GM10266 (cell line): ENCODE data around the gene SLC2A4RG.

Experiments used
- DNase-seq: peaks from one replicate; pipeline ENCODE4 v3.0.0; 2012; ENCODE audit errors: extremely low spot score
- TF ChIP-seq, protein P1 (sequence below): IDR thresholded peaks from 2 replicates; pipeline ENCODE4 v1.5.1; 2012; ENCODE audit warnings: mild to moderate bottlenecking, low read depth; ENCODE audit not compliant: control insufficient read depth, insufficient read depth; ENCODE audit errors: missing control alignments

SLC2A4RG gene

DNA sequence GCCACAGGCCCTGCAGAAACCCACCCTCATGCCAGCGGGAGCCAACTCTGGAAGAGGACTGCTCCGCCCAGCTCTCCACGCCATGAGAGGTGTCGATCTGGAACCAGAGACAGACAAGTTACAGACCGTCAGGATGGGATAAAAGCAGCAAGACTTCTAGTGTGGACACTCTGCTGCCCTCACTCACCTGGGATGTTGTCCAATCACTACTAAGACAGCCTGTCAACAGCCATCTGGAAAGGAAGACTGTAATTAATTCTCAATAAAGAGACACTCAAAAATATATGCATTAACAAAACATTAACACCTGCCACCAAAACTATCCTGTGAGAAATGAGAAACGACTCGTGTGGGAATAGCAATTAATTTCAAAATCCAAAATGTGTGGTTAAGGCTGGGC lies 28.3 kb downstream of the SLC2A4RG start:
- TF ChIP-seq, protein P1, sequence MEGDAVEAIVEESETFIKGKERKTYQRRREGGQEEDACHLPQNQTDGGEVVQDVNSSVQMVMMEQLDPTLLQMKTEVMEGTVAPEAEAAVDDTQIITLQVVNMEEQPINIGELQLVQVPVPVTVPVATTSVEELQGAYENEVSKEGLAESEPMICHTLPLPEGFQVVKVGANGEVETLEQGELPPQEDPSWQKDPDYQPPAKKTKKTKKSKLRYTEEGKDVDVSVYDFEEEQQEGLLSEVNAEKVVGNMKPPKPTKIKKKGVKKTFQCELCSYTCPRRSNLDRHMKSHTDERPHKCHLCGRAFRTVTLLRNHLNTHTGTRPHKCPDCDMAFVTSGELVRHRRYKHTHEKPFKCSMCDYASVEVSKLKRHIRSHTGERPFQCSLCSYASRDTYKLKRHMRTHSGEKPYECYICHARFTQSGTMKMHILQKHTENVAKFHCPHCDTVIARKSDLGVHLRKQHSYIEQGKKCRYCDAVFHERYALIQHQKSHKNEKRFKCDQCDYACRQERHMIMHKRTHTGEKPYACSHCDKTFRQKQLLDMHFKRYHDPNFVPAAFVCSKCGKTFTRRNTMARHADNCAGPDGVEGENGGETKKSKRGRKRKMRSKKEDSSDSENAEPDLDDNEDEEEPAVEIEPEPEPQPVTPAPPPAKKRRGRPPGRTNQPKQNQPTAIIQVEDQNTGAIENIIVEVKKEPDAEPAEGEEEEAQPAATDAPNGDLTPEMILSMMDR = no peak
- no peak for DNase-seq

DNA sequence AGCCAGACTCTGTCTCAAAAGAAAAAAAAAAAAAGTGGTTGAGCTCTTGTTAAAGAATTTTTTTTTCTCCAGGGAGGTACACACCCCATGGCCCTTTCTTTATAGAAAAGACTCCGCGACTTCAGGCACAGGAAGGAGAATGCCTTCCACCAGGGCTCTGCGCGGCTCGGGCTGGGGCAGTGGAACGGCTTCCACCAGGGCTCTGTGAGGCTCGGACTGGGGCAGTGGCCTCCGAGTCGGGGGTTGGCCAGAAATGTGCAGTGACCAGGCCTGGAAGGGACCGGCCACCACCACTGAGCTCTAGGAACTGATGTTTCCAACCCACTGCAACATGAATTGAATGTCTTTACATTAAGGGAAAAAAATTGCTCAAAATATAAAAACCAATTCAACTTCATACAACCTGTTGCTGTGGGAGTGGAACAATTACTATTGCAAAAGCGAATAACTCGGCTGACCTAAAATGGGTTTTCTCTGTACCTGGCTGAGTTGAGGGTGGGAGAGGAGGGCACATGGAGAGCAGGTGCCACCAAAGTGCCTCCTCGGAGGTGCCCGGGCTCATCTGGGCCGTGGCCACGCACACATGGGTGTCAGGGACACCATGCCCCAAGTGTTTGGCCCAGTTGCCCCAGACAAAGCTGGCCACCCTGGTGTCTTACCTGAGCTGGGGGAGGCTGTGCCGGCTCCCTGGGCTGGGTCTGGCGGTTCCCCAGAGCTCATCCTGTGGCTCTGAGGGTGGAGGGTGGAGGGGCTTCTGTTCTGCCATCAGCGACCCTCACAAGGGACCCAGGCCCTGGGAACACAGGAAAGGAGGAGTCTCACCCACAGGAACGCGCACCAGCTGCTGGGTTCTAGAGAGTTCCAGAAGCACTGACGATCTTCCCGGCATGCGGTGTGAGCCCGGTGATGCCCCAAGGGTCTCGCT lies 29.3 kb downstream of the SLC2A4RG start:
- TF ChIP-seq, protein P1 = no peak
- DNase-seq = no peak

- DNase-seq = no peak
- TF ChIP-seq, protein P1 = no peak
These were observed 30.4 kb downstream of the SLC2A4RG start for GRCh38 chr20:63769891-63770474.

DNA sequence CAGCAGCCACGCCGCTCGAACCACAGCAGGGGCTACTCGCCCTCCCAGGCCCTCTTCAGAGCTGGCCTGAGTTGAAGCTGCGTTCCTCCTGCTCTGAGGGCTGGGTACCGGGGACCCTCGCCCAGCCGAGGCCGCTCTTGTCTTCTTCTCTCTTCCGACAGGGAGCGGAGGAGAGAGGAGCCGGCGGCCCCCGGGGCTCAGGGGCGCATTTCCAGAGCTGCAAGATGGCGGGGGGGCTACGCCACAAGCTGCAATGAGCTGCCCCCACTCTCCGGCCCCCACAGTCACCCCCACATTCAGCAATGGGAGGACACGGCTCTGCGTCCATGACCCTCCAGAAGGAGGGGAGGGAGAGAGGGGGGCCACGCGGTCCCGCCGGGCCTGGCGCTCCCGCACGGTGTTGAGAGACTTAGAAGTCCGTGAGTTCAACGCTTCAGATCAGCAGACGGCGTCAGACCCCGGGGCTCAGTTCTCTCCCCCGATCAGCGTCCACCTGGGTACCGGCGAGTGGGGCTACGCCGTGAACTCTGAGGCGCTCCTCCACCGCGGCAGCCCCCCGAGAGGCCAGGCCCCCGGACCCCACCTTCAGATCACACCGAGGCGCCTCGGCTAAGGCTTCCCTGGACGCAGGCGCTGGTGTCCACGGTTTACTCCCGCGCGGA lies 31.6 kb downstream of the SLC2A4RG start:
- TF ChIP-seq, protein P1 = no peak

DNA sequence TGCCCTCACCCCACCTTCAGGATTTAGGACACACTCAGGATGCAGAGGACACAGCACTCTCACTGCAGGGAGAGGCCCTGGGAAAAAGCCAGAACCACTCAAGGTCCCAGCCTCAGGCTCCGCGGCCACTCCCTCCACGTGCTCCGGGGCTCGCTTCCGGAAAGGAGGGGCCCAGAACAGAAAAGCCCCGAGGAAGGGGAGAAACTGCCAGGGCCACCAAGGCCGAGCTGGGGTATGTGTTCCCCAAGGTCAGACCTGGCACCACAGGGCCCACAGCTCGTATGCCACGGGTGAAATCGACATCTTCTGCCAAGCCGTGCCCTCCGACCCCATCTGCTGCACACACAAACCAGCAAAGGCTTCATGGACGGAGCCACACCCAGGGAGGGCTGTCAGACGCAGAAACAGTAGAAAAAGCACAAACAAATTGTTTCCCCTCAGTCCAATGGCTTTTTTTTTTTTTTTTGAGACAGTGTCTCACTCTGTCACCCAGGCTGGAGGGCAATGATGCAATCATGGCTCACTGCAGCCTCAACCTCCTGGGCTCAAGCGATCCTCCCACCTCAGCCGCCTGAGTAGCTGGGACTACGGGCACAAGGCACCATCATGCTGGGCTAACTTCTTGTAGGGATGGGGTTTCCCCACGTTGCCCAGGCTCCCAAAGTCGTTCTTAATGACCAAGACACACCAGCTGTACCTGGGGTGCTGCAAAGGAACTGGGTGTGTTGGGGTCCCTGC lies 33.4 kb downstream of the SLC2A4RG start:
- DNase-seq = no peak
- TF ChIP-seq, protein P1 = no peak

More for the DNA sequence above, 31.6 kb downstream of the SLC2A4RG start:
- DNase-seq = no peak

GRCh38 chr20:63773571-63774241 lies 34.1 kb downstream of the SLC2A4RG start:
- TF ChIP-seq, protein P1 = no peak
- no peak for DNase-seq
